GM19468 (cell line): ENCODE measurements around the gene SCRN1.

ENCODE experiments used
- ATAC-seq: cut with Tn5 transposase; IDR thresholded peaks from one replicate; pipeline ENCODE4 v1.9.1; 2021; ENCODE audit warnings: mild to moderate bottlenecking, moderate library complexity, moderate number of reproducible peaks; ENCODE audit not compliant: unreplicated experiment; ENCODE audit errors: extremely low read depth

SCRN1 gene

DNA sequence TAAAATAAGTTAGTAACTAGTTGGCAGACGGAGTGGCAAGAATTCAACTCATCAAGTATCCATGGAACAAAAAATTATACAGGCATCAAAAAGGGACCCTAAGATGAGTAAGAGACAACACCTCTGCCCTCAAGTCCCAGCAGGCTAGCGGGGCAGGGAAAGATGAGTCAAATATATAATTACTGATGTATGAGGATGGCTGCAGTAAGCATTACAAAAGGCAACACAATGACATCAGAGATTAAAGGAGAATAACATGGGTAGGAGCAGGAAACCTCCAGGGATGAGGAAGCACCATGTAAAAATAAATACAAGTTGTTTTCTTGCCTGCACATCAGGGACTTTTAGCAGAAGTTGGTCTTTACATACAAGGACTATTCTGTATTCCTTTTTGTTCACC lies 49.4 kb downstream of the SCRN1 start:
- ATAC-seq, result no peak

DNA sequence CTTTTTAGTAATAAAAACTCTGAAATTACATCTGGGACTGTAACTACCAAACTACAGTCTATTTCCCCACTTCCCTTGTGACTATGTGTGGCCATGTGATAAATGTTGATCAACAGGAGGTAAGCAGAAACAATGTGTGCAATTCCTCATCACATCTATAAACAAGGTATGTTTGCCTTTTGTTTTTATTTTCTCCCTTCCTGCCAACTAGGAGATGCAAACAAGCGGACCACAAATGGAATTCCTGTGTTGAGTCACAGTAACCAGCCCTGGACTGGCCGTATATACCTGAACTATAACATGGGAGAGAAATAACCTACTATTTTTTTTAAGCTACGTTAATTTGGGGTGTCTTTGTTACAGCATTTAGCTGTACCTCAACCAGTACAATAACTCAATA lies 52.5 kb downstream of the SCRN1 start:
- ATAC-seq, result no peak

DNA sequence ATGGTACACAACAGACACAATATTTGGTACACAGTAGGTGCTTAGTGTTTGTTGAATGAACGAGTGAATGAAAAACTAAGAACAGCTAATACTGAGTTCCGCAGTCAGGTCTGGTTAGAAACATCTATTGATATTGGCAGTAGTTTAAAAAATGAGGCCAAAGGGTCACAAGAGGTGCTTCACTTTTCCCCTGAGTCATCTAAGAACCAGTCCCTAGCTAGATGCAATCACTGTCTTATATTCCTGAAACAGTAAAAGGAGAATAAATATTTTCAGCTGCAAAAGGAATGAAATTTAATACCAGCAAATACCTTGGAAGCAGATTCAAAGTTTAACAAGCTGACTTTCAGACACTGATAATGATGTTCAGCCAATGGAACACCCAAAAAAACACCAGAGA lies 54.5 kb downstream of the SCRN1 start:
- ATAC-seq, result no peak

DNA sequence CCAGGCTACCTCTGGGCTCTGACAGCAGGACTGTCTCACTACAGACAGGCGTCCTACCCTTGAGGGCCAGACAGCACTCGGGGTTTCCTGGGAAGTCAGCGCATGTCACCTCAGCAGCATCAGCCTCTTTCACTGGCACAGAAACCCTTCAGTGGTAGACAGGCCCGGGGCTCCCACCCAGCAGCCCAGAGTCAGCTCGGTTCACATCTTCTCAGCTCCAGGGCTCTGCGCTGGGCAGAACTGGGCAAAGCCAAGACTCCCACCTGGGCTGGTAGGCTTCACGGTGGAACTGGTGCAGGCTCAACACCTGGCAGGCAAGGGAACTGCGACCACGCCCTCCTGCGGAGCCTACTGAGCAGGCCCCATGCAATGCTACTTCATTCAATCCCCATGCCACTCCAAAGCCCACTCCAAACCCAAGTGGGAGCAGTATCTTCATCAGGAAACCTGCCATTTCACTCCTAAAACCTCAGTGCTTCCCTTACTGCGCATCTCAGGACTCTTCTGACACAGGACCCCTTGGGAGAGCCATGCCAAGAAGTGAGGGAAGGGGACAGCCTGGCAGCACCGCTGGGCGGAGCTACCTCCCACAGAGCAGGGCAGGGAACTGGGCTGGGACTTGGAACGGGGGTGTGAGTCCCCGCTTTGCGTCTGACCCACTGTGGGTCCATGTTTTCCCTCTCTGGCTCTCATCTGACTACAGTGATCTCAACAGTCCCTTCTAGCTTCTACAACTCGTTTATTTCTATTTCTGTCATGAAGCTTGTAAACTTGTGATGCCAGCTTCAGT lies 60.4 kb downstream of the SCRN1 start:
- no peak for ATAC-seq

DNA sequence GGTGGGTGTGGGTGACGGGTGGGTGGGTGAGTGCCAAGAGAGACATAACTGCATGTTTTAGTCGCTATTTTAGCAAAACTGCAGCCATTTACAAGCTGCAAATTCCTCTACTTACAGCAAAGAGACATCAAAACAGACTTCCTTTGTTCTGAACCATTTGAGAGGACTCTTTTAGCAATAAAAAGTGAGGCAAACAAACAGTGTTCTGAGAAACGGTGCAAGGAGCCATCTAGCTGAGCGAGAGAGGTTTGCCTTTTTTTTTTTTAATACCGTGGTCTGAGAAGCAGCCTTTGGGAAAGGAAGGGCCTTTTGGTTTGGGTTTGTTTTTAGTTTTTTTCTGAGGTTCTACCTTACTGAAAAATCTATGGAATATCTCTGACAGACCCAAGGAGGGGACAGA lies 62.9 kb downstream of the SCRN1 start:
- ATAC-seq, result no peak

DNA sequence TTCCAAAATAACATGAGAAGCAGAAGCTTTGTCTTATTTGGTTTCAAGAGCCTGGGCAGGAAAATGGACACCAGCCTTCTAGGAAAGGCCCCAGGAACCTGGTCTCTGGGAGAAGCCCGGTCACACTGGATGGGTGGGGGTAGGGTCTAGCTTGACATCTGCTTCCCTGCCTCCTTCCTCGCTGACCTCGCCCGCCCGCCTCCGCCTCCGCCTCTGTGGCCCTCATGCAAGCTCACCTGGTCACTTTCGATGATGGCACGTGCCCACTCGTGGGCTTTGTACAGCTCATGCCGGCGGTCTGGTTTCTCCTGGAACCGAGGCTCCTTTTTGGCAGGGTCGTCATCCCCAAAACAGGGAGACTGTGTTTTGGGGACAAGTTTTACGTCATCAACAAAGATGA lies 63.4 kb downstream of the SCRN1 start:
- ATAC-seq, result no peak

DNA sequence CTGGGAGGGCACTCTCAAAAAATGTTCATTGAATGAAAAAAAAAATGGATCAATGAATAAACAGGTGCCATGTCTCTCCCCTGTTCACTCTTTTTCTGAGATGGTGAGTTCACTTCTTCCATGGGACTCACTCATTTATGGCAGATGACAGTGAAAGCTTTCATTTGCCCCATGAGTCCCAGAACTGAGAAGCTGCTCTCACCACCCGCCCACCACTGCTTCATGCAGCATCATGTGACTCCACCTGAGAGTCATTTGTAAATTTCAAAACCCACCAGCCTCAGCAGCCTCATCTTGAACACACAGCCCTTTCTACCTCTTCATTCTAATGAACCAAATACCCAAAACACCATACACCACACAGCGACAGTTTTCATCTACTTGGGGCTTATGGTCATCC lies 64.9 kb downstream of the SCRN1 start:
- no peak for ATAC-seq

DNA sequence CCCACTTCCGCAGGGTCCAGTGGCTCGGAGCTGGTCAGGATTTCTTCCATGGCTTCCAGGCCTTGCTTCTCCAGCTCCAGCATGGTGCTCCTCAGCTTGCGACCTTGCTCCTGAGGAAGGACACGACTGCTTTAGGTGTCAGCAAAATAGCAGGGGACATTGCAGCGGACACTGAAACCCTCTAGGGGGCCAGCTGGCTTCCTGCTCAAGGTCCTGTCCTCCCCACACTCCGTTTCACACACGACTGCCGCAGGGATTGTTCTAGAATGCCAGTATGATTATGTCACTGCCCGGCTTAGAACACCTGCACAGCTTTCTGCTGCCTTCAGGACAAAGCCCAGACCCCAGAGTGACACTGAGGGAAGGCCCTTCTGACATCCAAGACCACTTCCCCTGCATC lies 65.6 kb downstream of the SCRN1 start:
- ATAC-seq, result no peak

DNA sequence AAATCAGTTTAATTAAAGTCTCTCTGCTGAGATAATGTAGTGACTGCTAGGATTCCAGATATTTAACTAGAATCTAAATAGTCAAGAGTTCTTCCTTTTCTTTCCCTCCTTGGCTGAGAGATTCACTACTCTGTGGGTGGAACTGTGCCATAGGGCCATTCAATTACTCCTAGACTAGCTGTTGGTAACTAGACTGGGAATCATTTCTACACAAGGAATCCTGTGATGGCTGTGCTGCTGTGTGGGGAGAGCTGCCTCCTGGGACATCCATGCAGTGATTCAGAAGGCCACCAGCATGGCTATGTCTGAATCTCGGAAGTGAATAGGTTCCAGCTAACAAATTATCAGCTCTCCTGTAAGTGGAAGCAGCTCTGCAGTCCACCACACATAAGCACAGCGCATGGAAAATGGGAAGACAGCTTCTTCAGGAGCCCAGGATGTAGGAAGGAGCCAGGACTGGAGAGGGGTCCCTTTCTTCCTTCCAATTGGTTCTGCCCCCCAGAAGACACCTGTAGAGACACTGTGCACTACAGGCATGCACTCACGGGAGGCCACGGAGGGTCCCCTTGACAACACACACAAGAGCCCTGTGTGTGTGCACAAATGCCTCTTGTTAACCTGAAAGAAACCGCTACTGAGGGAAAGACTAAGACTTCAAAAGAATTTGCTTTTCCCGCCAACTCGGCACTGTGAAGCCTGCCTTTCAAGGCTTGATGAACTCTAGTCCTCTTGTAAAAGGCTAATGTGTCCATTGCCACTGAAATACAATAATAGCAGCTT lies 66.5 kb downstream of the SCRN1 start:
- no peak for ATAC-seq

DNA sequence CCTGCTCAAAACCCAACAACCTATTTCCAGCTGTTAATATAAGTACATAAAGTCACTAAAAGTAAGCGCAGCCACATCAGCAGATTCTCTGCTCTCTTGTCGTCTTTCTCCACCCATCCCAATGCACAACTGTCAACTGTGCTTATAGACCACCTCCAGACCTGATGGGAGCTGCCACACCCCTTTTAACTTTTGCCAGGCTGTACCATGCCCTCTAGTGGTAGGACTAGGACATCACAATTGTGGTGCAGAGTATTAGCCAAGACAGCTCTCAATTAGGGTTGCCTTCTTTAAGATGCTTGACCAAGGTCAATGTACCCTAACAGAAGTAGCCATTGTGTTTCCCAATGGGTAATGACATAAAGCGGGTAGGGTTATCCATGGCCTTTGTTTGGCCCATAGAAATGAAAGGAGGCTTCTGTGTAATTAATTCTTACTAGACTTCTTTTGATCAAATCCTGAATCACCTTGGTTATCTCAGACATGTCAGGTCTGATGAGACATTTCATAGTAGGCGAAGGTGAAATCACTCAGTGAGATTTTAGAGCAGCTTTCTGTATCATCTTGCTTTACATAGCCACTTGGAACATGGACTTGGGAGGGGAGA lies 68.1 kb downstream of the SCRN1 start:
- peak; percentile 71 for ATAC-seq

DNA sequence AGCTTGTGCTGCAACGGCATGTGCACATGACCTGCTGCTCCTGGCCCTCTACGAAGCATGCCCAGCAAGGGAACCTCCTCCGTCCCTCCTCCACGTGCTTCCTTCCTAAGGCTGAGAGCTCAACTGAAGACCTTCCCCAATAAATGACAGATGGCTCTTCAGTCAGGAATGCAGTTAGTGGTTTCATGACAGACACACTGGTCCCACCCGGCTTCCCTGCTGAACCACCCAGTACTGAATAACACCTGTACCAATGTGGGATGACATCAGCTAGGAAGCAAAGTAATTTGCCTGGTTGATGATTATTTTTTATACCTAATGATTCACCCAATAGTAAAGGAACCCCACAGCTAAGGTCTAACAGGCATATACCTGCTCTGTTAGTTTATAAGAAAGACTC lies 69.1 kb downstream of the SCRN1 start:
- no peak for ATAC-seq

DNA sequence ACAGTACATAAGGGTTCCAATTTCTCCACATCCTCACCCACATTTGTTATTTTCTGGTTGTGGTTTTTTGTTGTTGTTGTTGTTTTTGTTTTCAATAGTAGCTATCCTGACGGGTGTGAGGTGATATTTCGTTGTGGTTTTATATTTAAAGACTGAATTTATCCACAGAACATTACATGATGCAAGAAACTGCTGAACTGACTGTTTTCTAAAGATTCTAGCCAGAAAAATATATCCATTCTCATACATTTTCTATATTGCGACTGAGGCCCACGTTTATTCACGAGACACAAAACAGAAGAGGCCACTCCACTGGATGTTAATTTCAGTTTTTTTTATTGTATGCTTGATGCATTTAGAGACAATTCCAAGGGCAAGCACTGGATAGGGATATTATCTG lies 69.8 kb downstream of the SCRN1 start:
- ATAC-seq, result no peak

DNA sequence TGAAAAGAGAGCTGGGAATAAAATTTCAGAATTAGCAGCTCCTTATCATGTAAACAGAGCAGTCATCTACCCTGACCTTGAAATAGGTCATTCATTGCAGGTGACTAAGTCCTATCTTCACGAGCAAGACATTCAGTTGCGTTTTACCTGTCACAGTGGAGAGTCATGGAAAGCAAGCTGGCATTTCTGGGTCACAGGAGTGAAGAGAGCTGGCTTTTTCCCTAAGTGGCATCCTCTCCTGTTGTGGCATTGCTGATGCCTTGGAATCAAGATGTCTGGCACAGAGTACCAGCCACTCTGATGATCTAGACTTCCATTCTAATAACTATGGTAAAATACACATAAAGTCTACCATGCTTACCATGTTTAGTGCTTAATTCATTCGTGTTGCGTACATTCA lies 70.8 kb downstream of the SCRN1 start:
- ATAC-seq, result no peak

DNA sequence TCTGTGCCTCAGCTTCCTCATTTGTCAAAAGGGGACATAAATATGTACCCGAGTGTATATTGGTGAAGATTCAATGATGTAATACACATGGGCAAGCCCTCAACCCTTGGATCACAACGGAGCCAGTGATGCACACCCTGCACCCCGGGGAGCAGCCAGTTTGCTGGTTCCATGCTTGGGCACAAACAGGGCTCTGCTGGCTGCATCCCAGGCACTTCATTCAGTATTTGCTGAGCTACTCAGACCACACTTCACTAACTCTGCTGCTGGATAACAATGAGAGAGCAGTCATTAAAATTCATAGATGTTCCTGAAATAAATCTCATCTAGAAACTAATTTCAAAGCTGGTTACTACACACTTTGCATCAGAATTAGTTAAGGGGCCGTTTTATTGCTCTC lies 72.0 kb downstream of the SCRN1 start:
- no peak for ATAC-seq

DNA sequence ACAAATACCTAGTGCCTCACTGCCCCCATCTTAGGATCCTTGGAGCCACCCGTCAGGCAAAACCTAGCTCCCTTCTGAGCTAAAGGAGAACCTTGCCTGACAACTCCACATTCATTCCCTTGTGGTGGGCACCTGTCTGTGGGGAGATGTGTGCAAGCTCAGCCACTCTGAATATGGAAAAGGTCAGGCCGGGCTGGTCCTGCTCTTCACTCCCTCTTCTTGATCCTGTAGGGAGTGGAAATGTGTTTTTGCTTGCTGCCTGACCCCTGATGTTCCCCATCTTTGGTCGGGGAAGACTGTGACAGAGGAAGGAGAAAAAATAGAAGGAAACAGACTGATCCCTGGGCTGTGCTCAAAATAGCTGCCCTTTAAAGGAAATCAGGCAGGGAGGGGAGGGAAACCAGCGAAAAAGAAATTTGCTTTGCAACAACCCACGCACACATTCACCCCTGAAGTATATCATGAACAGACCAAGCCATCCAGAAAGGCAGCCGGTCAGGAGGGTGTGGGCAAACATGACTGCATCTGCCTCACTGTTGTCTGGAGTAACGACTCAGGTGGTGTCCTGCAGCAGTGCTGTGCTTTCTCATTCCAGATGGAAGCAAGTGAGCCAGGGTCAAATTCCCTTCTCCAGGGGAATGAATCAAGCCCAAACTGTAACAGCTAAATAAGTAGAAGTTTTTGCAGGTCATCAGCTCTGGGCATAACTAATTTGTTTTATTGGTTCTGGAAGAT lies 74.0 kb downstream of the SCRN1 start:
- no peak for ATAC-seq

DNA sequence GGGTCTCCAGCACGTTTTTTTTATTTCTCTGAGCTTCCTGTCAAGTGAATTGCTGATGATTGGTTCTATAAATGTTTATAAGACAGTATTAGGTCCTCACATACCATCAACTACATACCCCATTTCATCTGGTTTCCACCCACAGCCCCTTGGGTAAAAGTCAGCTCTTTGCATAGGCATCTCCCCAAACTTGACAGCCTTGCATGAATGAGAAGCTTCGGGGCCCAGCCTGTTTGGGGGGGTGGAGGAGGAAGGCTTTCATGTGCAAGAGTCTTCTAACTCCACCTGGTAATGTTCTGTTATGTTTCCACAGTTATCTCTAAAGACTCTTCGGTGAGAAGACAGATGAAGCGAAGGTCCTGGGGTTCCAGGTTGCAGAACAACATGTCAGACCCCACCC lies 75.4 kb downstream of the SCRN1 start:
- no peak for ATAC-seq

DNA sequence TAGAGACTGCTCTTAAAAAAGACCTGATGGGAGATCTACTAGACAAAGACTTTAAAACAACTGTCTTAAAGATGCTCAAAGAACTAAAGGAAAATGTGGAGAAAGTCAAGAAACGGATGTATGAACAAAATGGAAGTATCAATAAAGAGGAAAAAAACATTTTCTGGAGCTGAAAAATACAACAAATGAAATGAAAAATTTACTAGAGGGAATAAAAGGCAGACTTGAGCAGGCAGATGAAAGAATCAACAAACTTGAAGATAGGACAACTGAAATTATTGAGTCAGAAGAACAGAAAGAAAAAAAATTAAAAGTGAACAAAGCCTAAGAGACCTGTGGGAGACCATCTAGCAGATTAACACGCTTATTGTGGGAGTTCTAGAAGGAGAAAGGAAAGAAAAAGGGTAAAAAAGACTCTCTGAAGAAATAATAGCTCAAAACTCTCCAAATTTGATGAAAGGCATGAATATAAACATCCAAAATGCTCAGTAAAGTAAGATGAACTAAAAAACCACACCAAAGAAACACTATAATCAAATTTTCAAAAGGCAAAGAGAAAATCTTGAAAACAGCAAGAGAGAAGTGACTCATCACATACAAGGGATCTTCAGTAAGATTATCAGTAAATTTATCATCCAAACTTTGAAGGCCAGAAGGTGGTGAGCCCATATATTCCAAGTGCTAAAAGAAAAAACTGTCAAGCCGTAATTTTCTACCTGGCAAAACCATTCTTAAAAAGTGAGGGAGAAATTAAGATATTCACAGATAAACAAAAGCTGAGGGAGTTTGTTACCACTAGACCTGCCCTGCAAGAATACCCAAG lies 83.2 kb downstream of the SCRN1 start:
- ATAC-seq, result no peak

DNA sequence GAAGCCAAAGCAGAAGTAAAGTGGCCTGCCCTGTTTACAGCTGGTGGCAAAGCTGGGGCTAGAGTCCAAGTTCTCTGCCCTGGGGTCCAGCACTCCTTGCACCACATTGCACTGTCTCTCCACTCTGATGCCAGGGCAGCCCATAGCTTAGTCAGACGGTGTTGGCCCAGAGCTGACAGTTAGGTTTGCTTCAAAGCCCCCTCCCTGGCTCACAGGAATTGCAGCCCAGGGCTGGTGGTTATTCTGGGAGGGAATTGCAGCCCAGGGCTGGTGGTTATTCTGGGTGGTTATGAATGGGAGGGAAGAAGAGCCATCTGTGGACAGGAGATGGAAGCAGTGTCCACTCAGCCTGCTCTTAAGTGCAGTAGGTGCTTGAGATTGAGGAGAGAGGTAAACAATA lies 88.9 kb downstream of the SCRN1 start:
- no peak for ATAC-seq

DNA sequence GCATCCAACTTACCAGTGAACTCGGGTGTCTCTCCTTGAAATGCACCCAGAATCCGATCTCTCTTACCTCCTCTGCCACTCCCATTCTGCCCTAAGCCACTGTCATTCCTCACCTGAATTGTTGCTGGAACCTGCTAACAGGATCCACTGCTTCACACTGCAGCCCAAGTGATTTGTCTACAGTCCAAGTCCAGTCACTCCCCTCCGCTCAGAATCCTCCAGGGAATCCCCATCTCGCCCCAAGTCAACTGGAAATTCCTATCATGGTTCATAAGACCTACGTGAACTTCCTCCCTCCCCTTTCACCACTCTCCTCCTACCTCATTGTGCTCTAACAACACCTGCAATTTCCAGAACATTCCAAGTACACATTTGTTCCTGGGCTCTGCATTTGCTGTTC lies 91.3 kb downstream of the SCRN1 start:
- ATAC-seq, result no peak
